ENCODE measurements around the gene FGF12.

DNA sequence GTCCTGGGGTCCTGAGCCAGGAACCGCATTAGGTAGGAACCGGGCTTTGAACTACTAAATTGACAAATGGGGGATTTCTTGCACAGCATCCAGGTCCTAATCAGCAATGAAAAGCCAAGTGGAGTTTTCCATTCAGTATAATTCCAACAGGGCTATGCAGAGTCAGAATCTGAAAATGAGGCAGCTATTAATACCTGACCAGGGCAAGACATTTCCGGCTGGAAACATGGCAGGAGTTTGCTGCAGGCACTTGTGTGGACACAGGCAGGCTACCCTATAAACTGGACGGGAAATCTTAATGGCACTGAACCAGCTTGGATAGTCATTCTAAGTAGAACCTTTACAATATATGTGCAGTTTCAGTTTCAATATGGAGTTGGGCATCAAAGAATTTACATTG, 553.1 kb downstream of the FGF12 start:
- no peak for TF ChIP-seq ZNF274 (IDR thresholded peaks at IDR 0.05; ENCODE audit: low read depth, low read length)
- no peak for TF ChIP-seq YY1 (IDR thresholded peaks at IDR 0.05; ENCODE audit: insufficient read depth, insufficient read length)
